GM21619 (cell line): ENCODE data around the gene ID3.

Source experiments
- ATAC-seq: cut with Tn5 transposase; IDR thresholded peaks from one replicate; pipeline ENCODE4 v1.9.1; 2021; ENCODE audit not compliant: unreplicated experiment

Gene ID3, protein sequence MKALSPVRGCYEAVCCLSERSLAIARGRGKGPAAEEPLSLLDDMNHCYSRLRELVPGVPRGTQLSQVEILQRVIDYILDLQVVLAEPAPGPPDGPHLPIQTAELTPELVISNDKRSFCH

DNA sequence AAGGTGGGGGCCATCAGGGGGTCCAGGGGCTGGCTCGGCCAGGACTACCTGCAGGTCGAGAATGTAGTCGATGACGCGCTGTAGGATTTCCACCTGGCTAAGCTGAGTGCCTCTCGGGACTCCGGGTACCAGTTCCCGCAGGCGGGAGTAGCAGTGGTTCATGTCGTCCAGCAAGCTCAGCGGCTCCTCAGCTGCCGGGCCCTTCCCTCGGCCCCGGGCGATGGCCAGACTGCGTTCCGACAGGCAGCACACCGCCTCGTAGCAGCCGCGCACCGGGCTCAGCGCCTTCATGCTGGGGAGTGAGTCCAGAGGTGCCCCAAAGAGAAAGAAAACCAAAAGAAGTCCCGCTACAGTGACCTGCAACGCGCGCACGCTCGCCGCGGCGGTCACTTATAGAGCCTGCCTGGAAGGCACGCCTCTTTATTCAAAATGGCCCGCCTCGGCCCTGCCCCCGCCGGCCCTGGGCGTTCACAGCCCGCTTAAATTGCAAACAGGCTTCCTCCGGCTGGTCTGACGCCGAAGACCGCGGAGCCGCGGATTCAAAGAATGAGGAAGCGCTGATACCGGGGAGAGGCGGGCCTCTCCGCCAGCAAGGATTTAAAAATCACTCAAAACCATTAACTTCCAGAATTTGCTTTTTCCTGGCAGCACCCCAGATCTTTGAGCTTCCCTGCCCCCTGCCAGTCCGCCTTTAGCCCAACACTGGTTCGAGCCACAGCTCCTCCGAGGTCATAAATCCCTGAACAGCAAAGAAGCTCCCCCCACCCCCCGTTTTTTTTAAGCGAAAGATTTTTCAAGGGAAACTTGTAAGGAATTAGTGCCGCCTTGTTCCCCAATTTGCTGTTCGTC lies at the start of gene ID3:
Gene ID3, minus strand, starts transcription at position 366 of the 849 bp plus-strand sequence. Its CDS starts 75 bp downstream, at position 291.
- ATAC-seq: peak; percentile 59

DNA sequence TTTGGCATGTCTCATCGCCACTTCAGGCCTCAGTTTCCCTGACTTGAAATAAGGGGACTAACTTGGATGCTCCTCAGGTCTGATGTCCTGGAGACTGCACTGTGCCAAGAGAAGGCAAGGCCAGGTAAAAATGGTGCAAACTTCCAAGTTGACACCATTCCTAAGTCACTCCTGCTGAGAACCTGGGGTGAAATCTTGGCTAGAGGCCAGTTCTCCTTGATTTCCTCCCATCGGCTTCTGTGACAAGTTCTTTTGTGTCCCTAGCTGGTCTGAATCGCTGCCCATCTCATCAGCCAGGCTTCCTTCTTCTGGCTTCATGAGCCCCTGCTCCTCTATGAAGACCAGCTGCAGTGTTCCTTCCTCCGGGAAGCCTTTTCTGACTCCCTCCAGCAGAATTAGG lies 48.6 kb upstream of the ID3 start:
- ATAC-seq: no peak

DNA sequence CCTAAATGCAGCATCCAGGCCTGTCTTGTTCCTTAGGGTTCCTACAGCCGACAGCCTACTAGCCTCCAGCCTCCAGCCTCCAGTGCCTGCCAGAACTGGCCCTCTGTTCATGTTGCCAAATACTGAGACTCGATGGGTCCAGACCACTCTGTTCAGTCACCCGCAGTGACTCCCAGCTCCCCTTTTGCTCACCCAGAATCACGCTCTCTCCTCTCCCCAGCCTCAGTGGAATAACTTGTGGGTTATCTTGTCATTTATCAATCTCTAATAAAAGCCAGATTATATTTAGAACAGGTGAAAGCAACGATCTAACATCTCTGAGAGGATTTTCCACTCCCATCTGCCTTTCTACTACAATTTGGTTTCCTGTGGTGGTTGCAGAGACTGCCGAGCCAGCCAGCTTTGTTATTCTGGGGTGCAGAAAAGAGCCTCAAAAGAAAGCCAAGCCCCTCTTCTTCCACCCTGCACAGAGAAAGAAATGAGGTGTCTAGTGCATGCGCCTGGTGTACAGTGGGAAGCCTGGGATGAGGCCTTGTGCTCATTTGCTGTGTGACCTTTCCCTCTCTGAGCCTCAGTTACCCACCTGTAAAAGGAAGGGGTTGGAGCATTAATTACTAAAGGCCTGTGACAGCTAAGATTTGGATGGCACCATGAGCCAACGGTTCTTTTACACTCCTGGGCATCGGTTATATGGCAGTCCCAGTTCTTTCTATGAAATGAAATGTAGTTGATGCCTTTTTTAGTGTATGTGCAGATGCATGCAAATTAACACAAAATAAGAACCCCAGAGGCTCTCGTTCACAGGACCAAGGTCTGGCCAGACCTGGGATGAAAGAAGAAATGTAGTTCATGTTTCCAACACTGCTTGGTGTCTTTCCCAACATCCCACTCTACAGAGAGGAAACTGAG lies 42.9 kb upstream of the ID3 start:
- ATAC-seq: no peak

DNA sequence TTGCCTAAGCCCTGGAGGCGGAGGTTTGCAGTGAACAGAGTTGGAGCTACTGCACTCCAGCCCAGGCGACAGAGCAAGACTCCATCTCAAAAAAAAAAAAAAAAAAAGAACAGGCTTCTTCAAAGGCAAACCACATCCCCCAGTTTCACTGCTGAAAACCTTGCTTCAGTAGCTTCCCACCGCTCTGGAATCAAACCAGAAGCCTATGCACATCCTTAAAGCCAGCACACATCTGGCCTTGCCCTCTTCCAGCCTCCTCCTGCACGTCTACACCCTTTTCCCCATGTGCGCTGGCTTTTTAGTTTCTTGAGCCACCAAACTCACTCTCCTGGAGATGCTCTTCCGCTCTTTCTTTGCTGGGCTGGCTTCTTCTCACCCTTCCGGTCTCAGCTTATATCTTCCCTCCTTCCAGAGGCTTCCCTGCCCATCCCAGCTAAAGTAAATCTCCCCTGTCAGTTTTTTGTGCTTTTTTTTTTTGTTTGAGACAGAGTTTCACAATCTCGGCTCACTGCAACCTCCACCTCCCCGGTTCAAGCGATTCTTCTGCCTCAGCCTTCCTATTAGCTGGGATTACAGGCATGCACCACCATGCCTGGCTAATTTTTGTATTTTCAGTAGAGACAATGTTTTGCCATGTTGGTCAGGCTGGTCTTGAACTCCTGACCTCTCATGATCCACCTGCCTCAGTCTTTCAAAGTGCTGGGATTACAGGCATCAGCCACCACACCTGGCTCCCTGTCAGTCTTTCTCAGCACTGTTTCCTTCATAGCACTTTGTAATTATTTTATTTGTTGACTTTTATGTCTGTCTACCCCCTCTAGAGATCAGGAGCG lies 42.0 kb upstream of the ID3 start:
- ATAC-seq: no peak

DNA sequence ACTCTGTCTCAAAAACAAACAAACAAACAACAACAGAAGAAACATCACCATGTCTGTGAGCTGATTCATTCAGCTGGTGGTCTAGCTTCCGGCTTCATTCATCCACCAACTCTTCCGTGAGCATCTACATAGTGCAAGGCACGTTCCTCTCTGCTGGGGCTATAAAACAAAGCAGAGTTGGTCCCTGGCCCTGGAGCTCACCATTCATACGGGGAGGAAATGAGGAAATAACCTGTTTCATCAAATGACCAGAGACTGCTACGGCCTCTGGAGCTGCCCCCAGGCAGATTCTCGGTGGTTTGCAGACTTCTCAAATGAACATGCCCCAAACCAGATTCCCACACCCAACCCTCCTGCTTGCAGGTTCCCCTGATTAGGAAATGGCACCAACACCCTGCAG lies 41.0 kb upstream of the ID3 start:
- ATAC-seq: peak; percentile 50

DNA sequence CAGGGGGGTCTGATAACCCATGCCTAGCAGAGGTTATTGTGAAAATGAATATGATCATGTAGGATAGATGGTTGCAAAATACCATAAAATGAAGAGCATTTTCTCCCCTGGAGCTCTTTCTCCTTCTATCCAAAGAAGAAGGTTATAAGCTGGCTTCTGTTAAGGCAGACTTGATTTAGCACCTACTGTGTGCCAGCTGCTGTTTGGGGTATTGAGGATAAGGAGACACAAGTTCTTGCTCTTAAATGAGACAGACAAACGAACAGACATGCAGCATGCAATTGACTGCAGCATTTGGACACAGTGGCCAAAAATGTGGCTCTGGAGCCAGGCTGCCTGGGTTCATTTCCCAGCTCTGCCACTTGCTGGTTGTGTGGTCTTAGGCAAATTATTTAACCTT lies 39.8 kb upstream of the ID3 start:
- no peak for ATAC-seq

DNA sequence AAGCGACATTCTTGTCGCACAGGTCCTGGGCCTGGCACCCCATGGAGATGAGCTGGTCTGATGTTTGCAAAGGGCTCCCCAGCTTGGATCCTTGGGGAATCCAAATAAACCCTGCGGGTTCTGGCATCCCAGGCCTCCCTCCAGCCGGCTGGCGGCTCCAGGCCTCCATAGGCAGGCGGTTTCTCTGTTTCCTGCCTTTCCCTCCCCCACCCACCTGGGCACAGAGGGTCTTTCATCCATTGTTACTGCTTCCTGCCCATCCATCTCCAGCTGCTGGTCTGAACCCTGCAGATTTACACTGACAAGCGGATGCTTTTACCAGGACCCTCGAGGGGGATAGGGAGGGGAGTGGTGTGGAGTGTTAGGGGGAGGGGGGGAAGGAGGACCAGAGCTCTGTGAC lies 39.1 kb upstream of the ID3 start:
- ATAC-seq: no peak

DNA sequence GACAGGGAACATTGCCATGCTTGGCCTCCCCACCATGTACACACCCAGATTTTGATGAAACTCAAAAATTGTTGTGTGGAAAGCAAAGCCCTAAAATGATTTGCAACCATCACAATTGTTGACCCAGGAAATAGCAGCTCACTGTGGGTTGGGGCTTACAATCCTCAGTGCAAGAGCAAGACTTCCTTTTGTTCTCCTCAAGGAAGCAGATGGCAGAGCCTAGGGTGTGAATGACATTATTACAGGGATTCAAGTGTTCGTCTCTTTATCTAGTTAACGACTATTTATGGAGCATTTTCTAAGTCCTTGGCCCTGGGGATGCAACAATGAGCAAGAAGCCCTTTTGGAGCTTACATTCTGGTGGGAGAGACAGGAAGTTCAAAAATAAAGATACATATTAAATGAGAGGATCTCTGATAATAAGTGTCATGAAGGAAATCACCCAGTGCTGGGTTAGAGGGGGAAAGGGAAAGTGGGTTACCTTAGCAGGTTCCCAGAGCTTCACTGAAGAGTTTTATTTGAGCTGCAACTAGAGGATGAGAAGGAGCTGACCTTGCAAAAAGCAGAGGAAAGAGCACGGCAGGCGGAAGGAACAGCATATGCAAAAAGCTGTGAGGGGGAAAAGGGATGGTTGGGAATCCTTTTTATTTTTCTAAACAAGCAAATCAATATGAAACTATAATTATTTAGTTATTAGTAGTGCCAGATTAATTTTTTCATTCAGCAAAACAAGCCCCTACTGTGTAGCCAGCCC lies 38.5 kb upstream of the ID3 start:
- ATAC-seq: no peak

DNA sequence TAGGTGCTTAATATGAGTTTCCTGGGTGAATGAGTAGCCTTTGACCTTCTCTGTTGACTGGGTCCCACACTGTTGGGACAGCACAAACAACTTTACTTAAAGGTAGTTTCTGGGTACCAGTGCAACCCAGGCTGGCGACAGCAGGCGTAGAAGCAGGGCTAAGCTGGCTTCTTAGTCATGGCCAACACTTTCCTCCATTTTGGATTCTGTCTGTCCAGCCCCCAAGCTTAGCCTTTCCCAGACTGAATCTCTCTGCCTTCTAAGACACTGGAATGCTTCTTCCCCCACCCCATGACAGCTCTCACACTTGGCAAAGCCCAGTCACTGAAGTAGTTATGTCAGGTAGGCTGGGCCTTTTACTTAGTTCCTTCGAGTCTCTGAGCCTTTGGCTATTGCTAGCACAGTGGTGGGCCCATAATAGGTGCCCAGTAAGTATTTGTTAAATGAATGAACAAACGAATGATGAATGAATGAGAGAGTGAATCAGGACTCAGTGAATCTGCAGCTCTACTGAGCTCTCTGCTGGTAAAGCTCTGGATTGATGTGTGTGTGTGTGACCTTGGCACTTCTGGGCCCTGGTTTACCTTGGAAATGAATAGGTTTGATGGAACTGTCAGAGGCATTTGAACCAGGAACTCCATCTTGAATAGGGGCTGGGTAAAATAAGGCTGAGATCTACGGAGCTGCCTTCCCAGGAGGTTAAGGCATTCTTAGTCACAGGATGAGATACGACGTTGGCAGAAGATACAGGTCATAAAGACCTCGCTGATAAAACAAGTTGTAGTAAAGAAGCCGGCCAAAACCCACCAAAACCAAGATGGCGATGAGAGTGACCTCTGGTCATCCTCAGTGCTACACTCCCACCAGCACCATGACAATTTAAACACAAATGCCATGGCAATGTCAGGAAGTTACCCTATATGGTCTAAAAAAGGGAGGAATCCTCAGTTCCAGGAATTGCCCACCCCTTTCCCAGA lies 37.4 kb upstream of the ID3 start:
- ATAC-seq: no peak

DNA sequence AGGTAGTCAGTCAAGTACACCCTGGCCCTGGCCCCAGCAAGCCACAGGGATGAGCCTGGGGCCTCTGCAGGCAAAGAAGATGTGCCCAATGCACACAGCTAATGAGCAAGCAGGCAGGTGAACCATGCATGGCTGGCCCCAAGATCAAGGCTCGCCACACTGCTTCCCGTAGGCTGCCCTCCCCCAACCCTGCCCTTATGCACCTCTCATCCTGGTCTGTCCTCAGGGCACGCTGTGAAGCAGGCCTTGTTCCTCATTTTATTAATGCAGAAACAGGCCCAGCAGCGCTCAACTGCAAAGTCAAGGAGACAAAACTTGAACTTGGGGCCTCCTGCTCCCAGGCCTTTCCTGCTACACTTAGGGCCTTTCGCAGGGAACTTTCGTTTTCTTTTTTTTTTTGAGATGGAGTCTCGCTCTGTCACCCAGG lies 35.6 kb upstream of the ID3 start:
- no peak for ATAC-seq

DNA sequence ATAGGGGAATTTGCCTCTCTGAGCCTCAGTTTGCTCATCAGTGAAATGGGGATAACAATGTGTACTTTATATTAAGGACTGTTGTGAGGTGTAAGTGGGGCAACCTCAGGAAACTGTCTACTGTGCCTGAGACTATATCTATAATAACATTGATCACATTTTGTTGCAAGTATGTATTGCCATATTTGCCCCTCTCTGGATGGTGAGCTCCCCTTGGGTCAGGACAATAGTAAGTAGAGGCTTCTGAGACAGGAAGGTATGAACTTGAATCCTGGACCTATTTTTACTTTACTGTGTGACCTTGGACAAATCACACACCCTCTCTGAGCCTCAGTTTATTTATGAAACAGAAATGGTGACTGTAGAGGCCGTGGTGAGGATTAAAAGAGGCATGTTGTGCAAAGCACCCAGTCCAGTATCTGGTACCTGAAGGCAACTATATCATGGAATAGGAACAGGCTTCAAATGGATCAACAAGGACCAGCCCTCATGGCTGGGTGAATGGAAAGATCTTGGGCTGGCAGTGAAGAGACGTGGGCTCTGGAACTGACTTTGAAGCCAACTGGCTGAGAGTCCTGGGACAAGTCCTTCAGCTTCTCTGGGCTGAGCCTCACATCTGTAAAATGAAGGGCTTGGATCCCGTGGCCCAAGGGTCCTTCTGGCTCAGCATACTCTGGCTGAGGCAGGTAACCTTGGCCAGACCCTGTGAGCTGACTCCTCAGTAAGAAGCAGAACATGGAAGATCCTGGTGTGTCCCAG lies 35.0 kb upstream of the ID3 start:
- no peak for ATAC-seq

DNA sequence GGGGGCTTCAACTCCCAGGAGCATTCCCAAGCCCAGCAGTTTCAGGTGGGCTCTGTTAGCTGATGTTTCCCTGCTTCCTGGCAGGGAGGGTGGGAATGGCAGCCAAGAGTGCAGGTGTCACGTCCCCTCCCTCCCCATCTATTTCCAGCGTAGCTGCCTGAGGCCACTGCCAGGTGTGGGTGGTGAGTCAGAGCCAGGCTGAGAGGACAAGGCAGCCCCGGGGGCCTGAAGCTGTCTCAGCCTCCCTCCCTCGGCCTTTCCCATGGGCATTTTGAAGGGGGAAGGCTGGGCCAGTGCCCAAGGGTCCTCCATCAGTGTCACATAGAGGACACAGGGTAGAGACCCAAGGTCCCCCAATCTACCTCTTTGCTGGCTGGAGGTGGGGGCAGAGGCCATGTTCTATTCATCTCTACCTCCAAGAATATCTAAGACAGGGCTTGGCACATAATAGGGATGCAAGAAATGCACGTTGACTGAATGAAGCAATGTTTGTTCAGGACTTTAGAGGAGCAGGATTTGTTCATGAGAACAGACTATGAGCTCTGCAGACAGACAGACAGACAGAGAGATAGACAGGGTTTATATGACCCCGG lies 34.4 kb upstream of the ID3 start:
- no peak for ATAC-seq

DNA sequence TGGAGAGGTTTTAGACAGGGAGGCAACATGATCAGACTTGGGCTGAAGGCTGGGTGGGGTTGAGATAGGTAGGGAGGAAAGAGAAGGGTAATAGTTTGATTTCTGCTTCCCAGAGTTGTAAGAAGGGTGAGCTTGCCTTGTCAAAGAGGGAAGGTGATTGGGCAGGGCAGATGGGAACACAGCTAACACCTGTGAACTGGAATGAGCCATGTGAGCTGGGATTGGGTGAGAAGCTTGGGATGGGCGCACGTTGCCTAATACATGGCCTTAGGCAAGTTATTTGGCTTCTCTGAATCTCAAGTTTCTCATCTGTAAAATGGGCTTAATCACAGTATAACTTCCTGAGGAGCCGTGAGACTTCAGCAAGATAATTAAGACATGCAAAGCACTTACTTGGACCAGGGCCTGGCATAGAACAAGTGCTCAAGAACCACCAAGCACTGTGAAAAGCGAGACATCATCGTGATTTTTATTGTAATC lies 33.8 kb upstream of the ID3 start:
- no peak for ATAC-seq

DNA sequence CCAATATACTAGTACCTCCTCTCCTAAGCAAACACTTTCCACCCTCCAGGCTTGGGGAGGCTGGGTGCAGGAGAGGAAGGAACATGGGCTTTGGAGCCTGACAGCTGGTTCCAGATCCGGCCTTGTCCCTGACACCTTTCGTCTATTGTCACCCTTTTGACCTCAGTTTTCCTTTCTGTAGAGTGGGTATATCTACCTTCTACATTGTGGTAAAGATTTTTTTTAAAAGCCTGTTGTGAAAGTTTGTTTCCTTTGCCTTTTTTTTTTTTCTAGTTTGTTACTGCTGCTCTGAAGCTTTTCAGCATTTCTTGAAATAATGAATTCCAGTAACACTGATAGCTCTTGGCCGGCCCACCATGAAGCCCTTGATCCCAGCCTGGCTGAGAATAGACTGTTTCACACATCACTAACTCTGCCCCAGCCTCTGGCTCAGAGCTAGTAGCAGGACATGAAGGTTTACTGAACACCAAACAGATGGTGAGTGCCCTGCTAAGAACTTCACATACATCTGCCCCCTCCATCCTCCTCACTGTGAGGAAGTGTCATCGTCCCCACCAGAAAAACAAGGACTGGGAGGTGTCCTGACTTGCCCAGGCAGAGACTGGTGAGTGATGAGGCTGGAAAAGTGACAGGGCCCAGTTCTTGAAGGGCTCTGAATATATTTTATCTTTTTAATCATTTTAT lies 33.0 kb upstream of the ID3 start:
- no peak for ATAC-seq

DNA sequence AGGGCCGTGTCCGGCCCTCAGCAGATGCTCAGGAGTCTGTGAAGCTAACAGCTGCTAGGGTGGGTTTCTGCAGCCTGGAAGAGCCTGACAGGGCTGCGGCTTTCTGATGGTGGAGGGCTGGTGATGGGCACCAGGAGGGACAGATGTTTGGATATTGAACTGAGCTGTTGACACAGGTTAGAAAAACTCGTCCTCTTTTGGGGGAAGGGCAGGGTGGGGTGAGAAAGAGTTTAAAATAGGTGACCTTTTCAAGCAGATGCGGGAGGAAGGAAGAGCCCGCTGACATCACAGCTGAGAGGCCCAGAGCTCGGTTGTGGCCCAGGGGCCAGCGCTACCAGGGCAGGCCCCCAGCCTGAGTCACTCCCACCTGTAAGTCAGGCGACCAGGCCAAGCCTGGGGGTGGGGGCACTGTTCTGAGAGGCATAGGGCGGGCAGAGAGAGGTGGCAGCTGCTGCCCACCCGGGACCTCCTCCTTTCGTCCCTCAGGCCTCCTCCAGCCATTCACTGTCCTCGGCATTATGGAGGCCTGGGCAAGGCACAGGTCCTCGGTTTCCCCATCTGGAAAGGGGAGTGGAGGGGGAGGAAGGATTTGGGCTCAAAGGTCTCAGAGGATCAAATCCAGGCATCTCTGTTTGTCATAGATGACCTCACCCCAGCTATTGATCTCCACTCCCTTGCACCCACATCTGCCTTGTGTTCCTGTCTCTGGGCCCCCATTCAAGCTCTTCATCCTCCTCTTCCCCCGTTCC lies 32.3 kb upstream of the ID3 start:
- peak; percentile 40 for ATAC-seq

DNA sequence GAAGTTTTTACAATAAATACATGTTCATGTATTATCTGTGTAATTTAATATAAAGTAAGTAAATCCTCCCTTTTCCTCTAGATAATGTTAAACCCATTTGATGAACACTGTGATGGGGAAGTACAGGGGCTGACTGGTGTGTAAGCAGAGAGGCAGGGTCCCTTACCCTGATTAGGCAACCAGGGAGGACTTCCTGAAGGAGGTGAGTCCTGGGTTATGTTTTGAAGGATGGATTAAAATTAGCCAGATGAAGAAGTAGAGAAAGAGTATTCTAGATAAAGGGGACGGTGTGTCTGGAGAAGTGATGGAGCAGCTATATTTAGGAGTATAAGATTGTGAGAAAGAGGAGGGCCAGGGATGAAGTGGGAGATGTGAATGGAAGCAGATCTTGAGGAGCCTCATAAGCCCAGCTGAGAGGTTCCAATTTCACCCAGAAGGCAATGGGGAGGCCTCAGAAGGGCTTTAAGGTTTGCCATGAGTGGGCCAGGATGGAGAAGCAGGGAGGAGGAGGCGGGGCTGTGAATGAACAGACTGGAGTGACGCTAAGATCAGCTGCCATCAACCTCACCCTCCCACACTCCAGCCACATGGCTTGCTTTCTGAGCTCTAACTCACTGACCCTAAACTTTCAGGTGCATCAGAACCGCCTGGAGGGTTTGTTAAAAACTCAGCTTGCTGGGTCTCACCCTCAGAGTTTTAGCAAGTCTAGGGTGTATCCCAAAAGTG lies 30.9 kb upstream of the ID3 start:
- ATAC-seq: no peak
